Body of pancreas (tissue), 4 donors: ENCODE data around the gene ZBTB24.

Experiments
- POLR2A ChIP-seq, 3 donors: fragments of 450-650 bp; IDR thresholded peaks; one replicate each; pipeline ENCODE4 v1.6.1; 2016; ENCODE audit warnings: antibody characterized with exemption in 3 of 3, mild to moderate bottlenecking in 2 of 3
- TF ChIP-seq, protein P1 (sequence below), 7 experiments: fragments of 450-650 bp in 4 of 7; fragments of 200-600 bp in 3 of 7; sonication (generic) in 3 of 7; IDR thresholded peaks; one replicate each; pipeline ENCODE4 v1.5.1; 2016 to 2019; ENCODE audit warnings: antibody characterized with exemption in 7 of 7

DNA sequence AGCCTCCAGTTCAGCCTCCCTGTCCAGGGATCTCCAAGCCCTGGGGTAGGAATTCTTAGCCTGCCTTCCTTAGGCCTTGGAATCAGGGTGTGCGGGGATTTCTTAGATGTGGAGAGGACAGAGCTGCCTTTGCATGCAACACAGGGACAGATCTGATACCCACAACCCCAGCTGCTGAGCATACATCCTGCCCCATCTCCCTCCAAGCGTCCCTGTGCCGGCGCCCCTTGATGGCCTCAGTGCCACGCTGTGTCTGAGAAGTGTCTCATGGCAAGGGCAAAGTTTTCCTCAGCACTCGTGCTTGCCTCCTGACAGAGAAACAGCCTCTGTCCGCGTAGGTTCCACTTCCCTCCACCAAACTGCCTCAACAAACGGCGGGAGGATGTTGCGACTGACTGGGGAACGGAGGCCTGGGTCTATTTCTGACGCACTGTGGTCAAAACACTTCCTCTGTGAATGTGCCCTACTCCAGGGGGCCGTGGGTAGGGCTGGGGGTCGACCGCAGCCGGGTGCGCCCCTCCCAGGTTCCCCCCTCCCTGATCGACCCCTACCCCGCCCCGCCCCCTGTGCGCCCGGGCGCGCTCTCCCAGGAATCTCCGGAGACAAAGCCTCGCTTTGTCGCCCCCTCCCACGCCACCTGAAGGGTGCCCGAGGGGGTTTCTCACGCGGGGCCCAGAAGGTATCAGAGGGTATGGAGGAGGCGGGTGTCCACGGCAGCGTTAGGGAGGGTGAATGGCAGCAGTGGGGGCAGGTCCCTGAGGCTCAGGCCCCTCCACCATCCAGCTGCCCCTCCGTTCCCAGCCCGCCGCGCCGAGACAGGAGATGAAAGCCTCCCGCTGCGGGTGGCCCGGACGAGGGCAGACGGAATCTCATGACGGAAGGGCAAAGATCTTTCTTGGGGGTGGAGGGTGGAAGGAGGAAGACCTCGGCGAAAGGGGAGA lies 28.3 kb downstream of the ZBTB24 start:
- peak in 1 of 3 donors; percentile 45 for TF ChIP-seq POLR2A (IDR thresholded peaks at IDR 0.05)
- TF ChIP-seq, protein P1, sequence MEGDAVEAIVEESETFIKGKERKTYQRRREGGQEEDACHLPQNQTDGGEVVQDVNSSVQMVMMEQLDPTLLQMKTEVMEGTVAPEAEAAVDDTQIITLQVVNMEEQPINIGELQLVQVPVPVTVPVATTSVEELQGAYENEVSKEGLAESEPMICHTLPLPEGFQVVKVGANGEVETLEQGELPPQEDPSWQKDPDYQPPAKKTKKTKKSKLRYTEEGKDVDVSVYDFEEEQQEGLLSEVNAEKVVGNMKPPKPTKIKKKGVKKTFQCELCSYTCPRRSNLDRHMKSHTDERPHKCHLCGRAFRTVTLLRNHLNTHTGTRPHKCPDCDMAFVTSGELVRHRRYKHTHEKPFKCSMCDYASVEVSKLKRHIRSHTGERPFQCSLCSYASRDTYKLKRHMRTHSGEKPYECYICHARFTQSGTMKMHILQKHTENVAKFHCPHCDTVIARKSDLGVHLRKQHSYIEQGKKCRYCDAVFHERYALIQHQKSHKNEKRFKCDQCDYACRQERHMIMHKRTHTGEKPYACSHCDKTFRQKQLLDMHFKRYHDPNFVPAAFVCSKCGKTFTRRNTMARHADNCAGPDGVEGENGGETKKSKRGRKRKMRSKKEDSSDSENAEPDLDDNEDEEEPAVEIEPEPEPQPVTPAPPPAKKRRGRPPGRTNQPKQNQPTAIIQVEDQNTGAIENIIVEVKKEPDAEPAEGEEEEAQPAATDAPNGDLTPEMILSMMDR (IDR thresholded peaks at IDR 0.05) = no peak
